ENCODE measurements around the gene LRRC56. TPM values are rescaled to one million over a fixed set of nuclear protein-coding genes. Genes with fewer than 3 reads are reported as not detected.

The LRRC56 gene
- total and polyA plus RNA-seq, 9 of the 15 experiments (the other 6 are each of a cell fraction or from before 2014, with no cell fraction given): 0.03 to 4.5 (median 1.0) TPM; not detected in 1

- no peak for TF ChIP-seq THAP7 (CRISPR knock-in tag; IDR thresholded peaks at IDR 0.05)
- 0 out of 2 replicates have a peak, but pooled peaks have one; percentile 25 for TF ChIP-seq FOXO4 (CRISPR knock-in tag; IDR thresholded peaks at IDR 0.05)
- TF ChIP-seq PHF8 (IDR thresholded peaks at IDR 0.05; ENCODE audit: borderline replicate concordance, low read length): peak; percentile 39; the same call in 1 of the 2 replicates
- TF ChIP-seq HDAC3 (IDR thresholded peaks at IDR 0.05; ENCODE audit: borderline replicate concordance, partially characterized antibody): no peak
- TF ChIP-seq VEZF1 (CRISPR knock-in tag; IDR thresholded peaks at IDR 0.05): 0 out of 2 replicates have a peak, but pooled peaks have one; percentile 7
- TF ChIP-seq CHD2 (IDR thresholded peaks at IDR 0.05; ENCODE audit: low read depth, low read length): no peak
- TF ChIP-seq SNRNP70 (optimal IDR thresholded peaks at IDR 0.05; ENCODE audit: low read depth, low read length): no peak
- TF ChIP-seq E2F3 (CRISPR knock-in tag; IDR thresholded peaks at IDR 0.05): 0 out of 2 replicates have a peak, but pooled peaks have one; percentile 34
- TF ChIP-seq GTF2E2 (tag; IDR thresholded peaks at IDR 0.05): no peak
- TF ChIP-seq ZNF274 (IDR thresholded peaks at IDR 0.05; ENCODE audit: borderline replicate concordance, low read depth, low read length): no peak
- no peak for TF ChIP-seq BHLHE40 (IDR thresholded peaks at IDR 0.05; ENCODE audit: low read length)
- no peak for TF ChIP-seq FOXK2 (conservative IDR thresholded peaks at IDR 0.05 in 1 of 2, IDR thresholded peaks at IDR 0.05 in 1 of 2; ENCODE audit: low read depth in 2 of 2)
- no peak for TF ChIP-seq TRIM28 (IDR thresholded peaks at IDR 0.05)
- no peak for TF ChIP-seq ZFPM2 (CRISPR knock-in tag; IDR thresholded peaks at IDR 0.05)
- TF ChIP-seq CREB3L1 (IDR thresholded peaks at IDR 0.05; ENCODE audit: borderline replicate concordance, low read depth): no peak
- TF ChIP-seq NFRKB (IDR thresholded peaks at IDR 0.05; ENCODE audit: low read depth): no peak
- TF ChIP-seq GABPA (tag; conservative IDR thresholded peaks at IDR 0.05; ENCODE audit: low read depth): 0 out of 2 replicates have a peak, but pooled peaks have one; percentile 7
- TF ChIP-seq OTX1 (CRISPR knock-in tag; IDR thresholded peaks at IDR 0.05): peak; percentile 64; the same call in 1 of the 2 replicates
- TF ChIP-seq RCOR1 (IDR thresholded peaks at IDR 0.05; ENCODE audit: borderline replicate concordance in 1 of 2, low read depth in 2 of 2, low read length in 2 of 2): no peak
- peak; percentile 85; the same call in 1 of the 2 replicates for TF ChIP-seq ARID3B (CRISPR knock-in tag; IDR thresholded peaks at IDR 0.05; ENCODE audit: borderline replicate concordance)
Measured at GRCh38 chr11:537622-538430, 499 bp downstream of the LRRC56 start (continued).
